Transverse colon (tissue), 4 donors: ENCODE results near the gene TSPAN13.

Source experiments
- POLR2A ChIP-seq: fragments of 450-650 bp; IDR thresholded peaks from one replicate; pipeline ENCODE4 v1.6.1; 2016; ENCODE audit warnings: antibody characterized with exemption, mild to moderate bottlenecking, moderate library complexity
- POLR2AphosphoS5 ChIP-seq, 3 donors: sonication (generic); formaldehyde crosslinking; IDR thresholded peaks; one replicate each; pipeline ENCODE4 v1.6.1; 2016; ENCODE audit warnings: antibody characterized with exemption in 3 of 3
- TF ChIP-seq, protein P1 (sequence below), 5 experiments: fragments of 200-600 bp in 3 of 5; fragments of 450-650 bp in 2 of 5; sonication (generic) in 3 of 5; IDR thresholded peaks; 1 replicate in 2 of 5; 2 replicates in 3 of 5; pipeline ENCODE4 v1.5.1; 2016 to 2017; ENCODE audit warnings: antibody characterized with exemption in 5 of 5, inconsistent platforms in 3 of 5, mild to moderate bottlenecking in 2 of 5, moderate library complexity in 1 of 5

DNA sequence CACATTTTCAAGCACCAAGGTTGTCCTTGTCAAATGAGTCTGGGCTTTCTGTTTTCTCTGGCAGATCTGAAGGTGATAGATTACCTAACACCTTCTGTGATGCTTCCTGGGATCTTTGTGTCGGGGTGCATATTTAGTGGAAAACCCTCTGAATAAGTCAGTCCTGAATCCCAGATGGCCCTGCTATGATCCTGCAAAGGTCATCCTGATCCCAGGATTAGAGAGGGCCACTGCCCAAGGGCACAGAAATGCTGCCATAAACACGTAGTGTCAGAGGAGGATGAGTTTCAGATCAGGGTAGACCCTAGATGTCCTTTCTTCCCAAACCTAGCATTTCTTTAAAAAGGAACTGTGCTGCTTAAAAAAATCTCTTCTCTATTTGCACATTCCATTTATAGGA, 32.3 kb downstream of the TSPAN13 start:
- no peak for TF ChIP-seq POLR2A
- TF ChIP-seq, protein P1, sequence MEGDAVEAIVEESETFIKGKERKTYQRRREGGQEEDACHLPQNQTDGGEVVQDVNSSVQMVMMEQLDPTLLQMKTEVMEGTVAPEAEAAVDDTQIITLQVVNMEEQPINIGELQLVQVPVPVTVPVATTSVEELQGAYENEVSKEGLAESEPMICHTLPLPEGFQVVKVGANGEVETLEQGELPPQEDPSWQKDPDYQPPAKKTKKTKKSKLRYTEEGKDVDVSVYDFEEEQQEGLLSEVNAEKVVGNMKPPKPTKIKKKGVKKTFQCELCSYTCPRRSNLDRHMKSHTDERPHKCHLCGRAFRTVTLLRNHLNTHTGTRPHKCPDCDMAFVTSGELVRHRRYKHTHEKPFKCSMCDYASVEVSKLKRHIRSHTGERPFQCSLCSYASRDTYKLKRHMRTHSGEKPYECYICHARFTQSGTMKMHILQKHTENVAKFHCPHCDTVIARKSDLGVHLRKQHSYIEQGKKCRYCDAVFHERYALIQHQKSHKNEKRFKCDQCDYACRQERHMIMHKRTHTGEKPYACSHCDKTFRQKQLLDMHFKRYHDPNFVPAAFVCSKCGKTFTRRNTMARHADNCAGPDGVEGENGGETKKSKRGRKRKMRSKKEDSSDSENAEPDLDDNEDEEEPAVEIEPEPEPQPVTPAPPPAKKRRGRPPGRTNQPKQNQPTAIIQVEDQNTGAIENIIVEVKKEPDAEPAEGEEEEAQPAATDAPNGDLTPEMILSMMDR (IDR thresholded peaks at IDR 0.05) = no peak
- no peak for TF ChIP-seq POLR2AphosphoS5 (IDR thresholded peaks at IDR 0.05)
